GM23338 (cell line): ENCODE results near the gene TTC27. TPM values are rescaled to one million over a fixed set of nuclear protein-coding genes. Genes with fewer than 3 reads are reported as not detected.

Experiments
- ATAC-seq: fragments of 200-7000 bp; cut with Tn5 transposase; 3 replicates; pipeline ENCODE4 v1.9.1; 2020
- DNase-seq: peaks from one replicate; pipeline ENCODE4 v3.0.0-alpha.2; 2015; ENCODE audit warnings: low spot score
- H2AFZ ChIP-seq: fragments of 200-600 bp; sonication (generic); 2 replicates; pipeline ENCODE4 v1.8.0; 2016; ENCODE audit warnings: antibody characterized with exemption, mild to moderate bottlenecking, moderate library complexity
- H3F3A ChIP-seq: fragments of 200-600 bp; sonication (generic); replicated peaks from 2 replicates; pipeline ENCODE4 v1.8.0; 2017; ENCODE audit warnings: antibody characterized with exemption, mixed run types, low read depth
- H3K27ac ChIP-seq: fragments of 200-600 bp; sonication (generic); 2 replicates; pipeline ENCODE4 v1.6.1; 2016; ENCODE audit warnings: low read depth
- H3K27me3 ChIP-seq: fragments of 200-600 bp; sonication (generic); 2 replicates; pipeline ENCODE4 v1.8.0; 2016; ENCODE audit warnings: mild to moderate bottlenecking, mixed run types, moderate library complexity; ENCODE audit not compliant: insufficient read depth
- H3K36me3 ChIP-seq: fragments of 200-600 bp; sonication (generic); 2 replicates; pipeline ENCODE4 v1.8.0; 2016; ENCODE audit warnings: mild to moderate bottlenecking; ENCODE audit not compliant: insufficient read depth
- H3K4me1 ChIP-seq: fragments of 200-600 bp; sonication (generic); 2 replicates; pipeline ENCODE4 v1.8.0; 2016; ENCODE audit warnings: mild to moderate bottlenecking, moderate library complexity; ENCODE audit not compliant: insufficient read depth
- H3K4me2 ChIP-seq: fragments of 200-600 bp; sonication (generic); 2 replicates; pipeline ENCODE4 v1.7.1; 2017; ENCODE audit warnings: mixed run types
- H3K4me3 ChIP-seq: fragments of 200-600 bp; sonication (generic); 2 replicates; pipeline ENCODE4 v1.6.1; 2016; ENCODE audit warnings: mixed run types
- H3K79me2 ChIP-seq: fragments of 200-600 bp; sonication (generic); replicated peaks from 2 replicates; pipeline ENCODE4 v1.8.0; 2017; ENCODE audit warnings: mild to moderate bottlenecking; ENCODE audit not compliant: insufficient read depth
- H3K9me2 ChIP-seq: fragments of 200-600 bp; sonication (generic); 2 replicates; pipeline ENCODE4 v1.8.0; 2017; ENCODE audit not compliant: insufficient read depth
- H4K20me1 ChIP-seq: fragments of 200-600 bp; sonication (generic); replicated peaks from 2 replicates; pipeline ENCODE4 v1.8.0; 2017; ENCODE audit warnings: mild to moderate bottlenecking; ENCODE audit not compliant: insufficient read depth
- H3K27ac Mint-ChIP-seq: 2 replicates; pipeline ENCODE4 v1.8.0; 2020; ENCODE audit warnings: inconsistent platforms, mild to moderate bottlenecking, moderate library complexity, mixed read lengths
- H3K27me3 Mint-ChIP-seq: 3 replicates; pipeline ENCODE4 v1.8.0; 2022; ENCODE audit warnings: low read depth, mild to moderate bottlenecking, moderate library complexity, mixed read lengths, inconsistent platforms; ENCODE audit not compliant: insufficient read depth, poor library complexity
- H3K36me3 Mint-ChIP-seq: 3 replicates; pipeline ENCODE4 v1.8.0; 2021; ENCODE audit warnings: low read depth, mild to moderate bottlenecking, inconsistent platforms, moderate library complexity, mixed read lengths
- H3K4me1 Mint-ChIP-seq: 3 replicates; pipeline ENCODE4 v1.8.0; 2020; ENCODE audit warnings: mild to moderate bottlenecking, inconsistent platforms, mixed read lengths
- H3K4me3 Mint-ChIP-seq: 3 replicates; pipeline ENCODE4 v1.8.0; 2021; ENCODE audit warnings: moderate library complexity, mild to moderate bottlenecking, inconsistent platforms, mixed read lengths
- H3K9me3 Mint-ChIP-seq: 3 replicates; pipeline ENCODE4 v1.8.0; 2020; ENCODE audit warnings: moderate library complexity, mild to moderate bottlenecking, inconsistent platforms, mixed read lengths
- ETS1 ChIP-seq: IDR thresholded peaks from 2 replicates; pipeline ENCODE4 v1.6.1; 2016; ENCODE audit warnings: antibody characterized with exemption
- EZH2phosphoT487 ChIP-seq: fragments of 200-600 bp; sonication (generic); IDR thresholded peaks from one replicate; pipeline ENCODE4 v1.8.1; 2018; ENCODE audit warnings: antibody characterized with exemption; ENCODE audit not compliant: unreplicated experiment
- JUNB ChIP-seq: IDR thresholded peaks from one replicate; pipeline ENCODE4 v1.6.1; 2016; ENCODE audit warnings: antibody characterized with exemption; ENCODE audit not compliant: unreplicated experiment
- NANOG ChIP-seq: IDR thresholded peaks from 2 replicates; pipeline ENCODE4 v1.6.1; 2016; ENCODE audit warnings: antibody characterized with exemption, borderline replicate concordance
- POLR2AphosphoS5 ChIP-seq: IDR thresholded peaks from 2 replicates; pipeline ENCODE4 v1.6.1; 2016; ENCODE audit warnings: antibody characterized with exemption, low read depth
- REST ChIP-seq: IDR thresholded peaks from one replicate; pipeline ENCODE4 v1.6.1; 2018; ENCODE audit warnings: antibody characterized with exemption; ENCODE audit not compliant: unreplicated experiment
- STAT1 ChIP-seq: IDR thresholded peaks from one replicate; pipeline ENCODE4 v1.6.1; 2016; ENCODE audit warnings: antibody characterized with exemption; ENCODE audit not compliant: unreplicated experiment
- ZNF331 ChIP-seq: fragments of 250-450 bp; sonication (Bioruptor Pico); IDR thresholded peaks from 2 replicates; pipeline ENCODE4 v1.5.0; 2020; ENCODE audit warnings: low read depth, mild to moderate bottlenecking, moderate library complexity
- ZNF462 ChIP-seq: fragments of 250-450 bp; sonication (Bioruptor Pico); IDR thresholded peaks from 2 replicates; pipeline ENCODE4 v1.5.0; 2020; ENCODE audit warnings: mild to moderate bottlenecking, moderate library complexity
- polyA plus RNA-seq: library from polyadenylated mRNA; unstranded; fragments of >200 nt; fragmentation: Nextera tagmentation; extraction: Ambion mirVana; gene quantifications from 2 replicates; pipeline ENCODE4 v1.2.1, GENCODE V29; 2016
- total RNA-seq: library from RNA; depleted of rRNA; stranded (reverse); fragments of >200 nt; shearing (Covaris generic); gene quantifications from 2 replicates; pipeline ENCODE4 v1.2.3, GENCODE V29; 2014

The TTC27 gene
- total and polyA plus RNA-seq, 2 experiments from 2014 or later: 11.8 to 41.3 TPM

GRCh38 chr2:32683520-32684086, 55.8 kb downstream of the TTC27 start:
- ATAC-seq (no peak), DNase-seq (no peak)
- H3K27me3 Mint-ChIP-seq: no peaks in the 10 kb centered on the region
- H3K36me3 Mint-ChIP-seq: peaks cover 2% of the 10 kb centered on the region; the same call in 1 of the 3 replicates
- no peak overlapping the region for H3K27ac ChIP-seq
- no peaks in the 10 kb centered on the region for H4K20me1 ChIP-seq
- no peak overlapping the region for H3K27ac Mint-ChIP-seq
- no peak overlapping the region for H2AFZ ChIP-seq
- no peak overlapping the region for H3K4me3 Mint-ChIP-seq
- H3K4me1 ChIP-seq: no peaks in the 10 kb centered on the region
- no peak overlapping the region for H3K4me2 ChIP-seq
- H3K4me1 Mint-ChIP-seq: no peaks in the 10 kb centered on the region
- H3K79me2 ChIP-seq: no peaks in the 10 kb centered on the region
- TF ChIP-seq POLR2AphosphoS5: no peak
- TF ChIP-seq REST: no peak
- TF ChIP-seq STAT1: no peak
- no peak for TF ChIP-seq EZH2phosphoT487
- no peak for TF ChIP-seq JUNB
- TF ChIP-seq NANOG: no peak
- no peak for TF ChIP-seq ZNF331 (CRISPR knock-in tag)
- no peak for TF ChIP-seq ETS1
- no peak for TF ChIP-seq ZNF462 (CRISPR knock-in tag)
- H3K9me2 ChIP-seq: no peaks in the 10 kb centered on the region
- H3K36me3 ChIP-seq: no peaks in the 10 kb centered on the region; the same call in 1 of the 2 replicates
- no peaks in the 10 kb centered on the region for H3K27me3 ChIP-seq
- no peaks in the 10 kb centered on the region for H3F3A ChIP-seq
- H3K9me3 Mint-ChIP-seq: no peaks in the 10 kb centered on the region
- H3K4me3 ChIP-seq: no peak overlapping the region
